Brain pericyte (primary cell): Measurements from ENCODE around the gene TENT5A.

Source experiments
- DNase-seq: peaks from one replicate; pipeline ENCODE4 v3.0.0-alpha.2; 2012; ENCODE audit warnings: low read depth, low spot score

TENT5A gene

DNA sequence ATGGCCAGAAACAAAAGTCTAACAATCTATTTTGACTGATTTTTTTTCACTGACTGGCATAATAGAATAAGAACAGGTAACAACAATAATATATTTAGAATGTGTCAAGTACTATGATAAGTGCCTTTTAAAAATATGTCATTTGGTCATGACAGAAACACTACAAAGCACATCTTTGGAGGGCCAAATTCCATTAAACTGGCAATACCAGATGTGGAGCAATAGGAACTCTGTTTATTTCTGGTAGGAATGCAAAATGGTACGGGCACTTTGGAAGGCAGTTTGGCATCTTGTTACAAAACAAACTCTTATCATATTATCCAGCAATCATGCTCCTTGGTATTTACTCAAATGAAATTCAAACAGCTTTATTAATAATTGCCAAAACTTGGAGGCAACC is 39.3 kb downstream of the TENT5A start:
- DNase-seq = no peak

DNA sequence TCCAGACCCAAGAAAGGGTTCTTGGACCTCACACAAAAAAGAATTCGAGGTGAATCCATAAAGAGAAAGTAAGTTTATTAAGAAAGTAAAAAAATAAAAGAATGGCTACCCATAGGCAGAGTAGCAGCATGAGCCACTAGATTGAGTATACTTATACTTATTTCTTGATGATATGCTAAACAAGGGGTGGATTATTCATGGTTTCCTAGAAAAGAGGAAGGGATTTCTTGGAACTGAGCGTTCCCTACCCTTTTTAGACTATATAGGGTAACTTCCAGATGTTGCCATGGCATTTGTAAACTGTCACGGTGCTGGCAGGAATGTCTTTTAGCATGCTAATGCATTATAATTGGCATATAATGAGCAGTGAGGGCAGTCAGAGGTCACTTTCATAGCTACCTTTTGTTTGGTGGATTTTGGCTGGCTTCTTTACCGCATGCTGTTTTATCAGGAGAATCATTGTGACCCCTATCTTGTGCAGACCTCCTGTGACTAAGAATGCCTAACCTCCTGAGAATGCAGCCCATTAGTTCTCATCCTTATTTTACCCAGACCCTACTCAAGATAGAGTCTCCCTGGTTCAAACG is 44.3 kb downstream of the TENT5A start:
- DNase-seq = no peak

DNA sequence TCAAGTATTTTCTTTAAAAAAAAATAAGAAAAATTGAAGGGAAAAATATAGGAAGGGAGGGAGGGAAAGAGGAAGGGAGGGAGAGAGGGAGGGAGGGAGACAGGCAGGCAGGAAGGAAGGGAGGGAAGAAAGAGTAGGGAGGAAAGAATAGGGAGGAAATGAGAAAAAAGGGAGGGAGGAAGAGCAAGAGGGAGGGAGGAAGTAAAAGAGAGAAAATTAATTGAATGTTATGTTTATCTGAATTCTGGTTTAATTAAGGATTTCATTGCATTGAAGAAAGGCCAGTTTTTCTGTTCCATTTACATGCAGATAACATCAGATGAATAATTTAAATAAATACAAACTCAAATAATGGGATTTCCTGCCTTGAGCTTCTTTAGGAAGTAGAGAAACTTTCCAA is 47.8 kb downstream of the TENT5A start:
- no peak for DNase-seq

DNA sequence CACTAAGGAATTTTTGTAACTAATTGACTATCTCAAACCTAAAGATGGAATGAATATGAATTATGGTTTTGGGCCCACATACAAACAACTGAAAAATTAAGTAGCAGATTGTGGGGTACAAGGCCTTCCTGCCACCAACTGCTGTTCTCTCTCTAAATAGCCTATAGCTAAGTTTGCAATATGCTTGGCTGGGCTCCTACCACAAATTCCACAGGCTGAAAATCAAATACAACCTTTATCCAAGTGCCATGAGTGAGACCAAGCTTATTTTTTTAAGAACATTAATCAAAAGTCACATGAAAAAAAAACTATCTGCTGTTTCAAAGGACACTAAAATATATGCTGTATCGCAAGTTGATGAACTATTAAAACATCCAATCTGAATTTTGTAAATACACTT is 52.1 kb downstream of the TENT5A start:
- DNase-seq = no peak

DNA sequence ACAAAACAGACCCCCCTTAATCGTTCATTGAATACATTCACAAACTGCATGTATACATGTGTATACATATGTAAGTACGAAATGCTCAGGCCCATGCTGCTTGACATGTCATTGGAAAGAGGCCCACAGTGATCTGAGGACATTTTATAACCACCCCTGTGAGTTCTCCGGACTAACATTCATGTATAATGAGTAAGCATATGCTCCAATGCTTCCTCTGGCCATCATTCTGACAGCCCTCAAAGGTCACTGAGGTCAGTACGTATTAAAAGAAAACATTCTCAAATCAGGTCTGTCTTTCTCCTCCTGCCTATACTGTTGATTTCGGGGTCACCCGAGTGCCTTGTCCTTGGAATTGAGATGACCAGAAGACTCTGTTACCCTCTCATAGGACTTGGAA is 54.9 kb downstream of the TENT5A start:
- no peak for DNase-seq

DNA sequence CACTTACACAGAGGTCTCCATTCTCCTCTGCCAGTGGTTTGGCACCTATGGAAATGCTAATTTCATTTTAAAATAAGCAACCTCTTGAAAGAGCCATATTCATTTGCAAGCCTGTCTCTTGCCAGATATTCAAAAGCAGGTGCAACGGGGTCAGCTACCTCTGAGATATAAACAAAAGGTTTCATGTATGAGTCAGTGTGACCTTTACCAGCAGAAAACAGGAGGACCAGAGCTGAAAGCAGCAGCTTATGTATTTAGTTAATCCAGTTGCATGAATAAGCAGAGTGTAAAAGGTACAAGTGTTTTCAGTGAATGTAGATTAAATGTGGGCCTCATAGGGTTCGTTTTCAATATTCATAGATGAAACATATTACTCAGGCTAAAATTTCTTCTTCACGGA is 56.0 kb downstream of the TENT5A start:
- DNase-seq = no peak
